Measurements from ENCODE around the gene RFX8. TPM values are rescaled to one million over a fixed set of nuclear protein-coding genes. Genes with fewer than 3 reads are reported as not detected.

RFX8 gene
- polyA plus RNA-seq, 4 donors: 0.10 to 0.35 TPM; not detected in 2

GRCh38 chr2:101479328-101479727, 4.4 kb upstream of the RFX8 start:
- Histone ChIP-seq H3K27me3 (ENCODE audit: control insufficient read depth in 3 of 3, insufficient read depth in 3 of 3, low read length in 3 of 3) (peaks cover 0 to 31% (median 0%) of the 10 kb centered on the region in 3 donors), H3K4me3 (ENCODE audit: low read depth in 1 of 3, low read length in 3 of 3) (no peak overlapping the region), H3K4me1 (ENCODE audit: control insufficient read depth in 3 of 3, insufficient read depth in 2 of 3, low read depth in 1 of 3, low read length in 2 of 3) (no peaks in the 10 kb centered on the region), H3K9me3 (ENCODE audit: control insufficient read depth in 2 of 2, insufficient read depth in 1 of 2, low read depth in 1 of 2, low read length in 1 of 2) (no peaks in the 10 kb centered on the region), H3K36me3 (ENCODE audit: control insufficient read depth in 3 of 3, insufficient read depth in 2 of 3, low read depth in 1 of 3, low read length in 3 of 3) (no peaks in the 10 kb centered on the region), H3K27ac (ENCODE audit: low read depth in 1 of 3, low read length in 2 of 3) (no peak overlapping the region)
- DNase-seq (no peak), FAIRE-seq (no peak)
- WGBS, 3 donors: 36 to 45% (median 44%) methylated on average over 4 of the region's 4 CpGs

GRCh38 chr2:101478181-101479001, 3.5 kb upstream of the RFX8 start:
- Histone ChIP-seq H3K27me3 (ENCODE audit: control insufficient read depth in 3 of 3, insufficient read depth in 3 of 3, low read length in 3 of 3) (peaks cover 0 to 37% (median 0%) of the 10 kb centered on the region in 3 donors), H3K36me3 (ENCODE audit: control insufficient read depth in 3 of 3, insufficient read depth in 2 of 3, low read depth in 1 of 3, low read length in 3 of 3) (no peaks in the 10 kb centered on the region), H3K27ac (ENCODE audit: low read depth in 1 of 3, low read length in 2 of 3) (no peak overlapping the region), H3K9me3 (ENCODE audit: control insufficient read depth in 2 of 2, insufficient read depth in 1 of 2, low read depth in 1 of 2, low read length in 1 of 2) (no peaks in the 10 kb centered on the region), H3K4me1 (ENCODE audit: control insufficient read depth in 3 of 3, insufficient read depth in 2 of 3, low read depth in 1 of 3, low read length in 2 of 3) (no peaks in the 10 kb centered on the region), H3K4me3 (ENCODE audit: low read depth in 1 of 3, low read length in 3 of 3) (no peak overlapping the region)
- 78 to 88% (median 83%) methylated on average over 2 of the region's 2 CpGs for WGBS, 3 donors
- FAIRE-seq (no peak), DNase-seq (no peak)

DNA sequence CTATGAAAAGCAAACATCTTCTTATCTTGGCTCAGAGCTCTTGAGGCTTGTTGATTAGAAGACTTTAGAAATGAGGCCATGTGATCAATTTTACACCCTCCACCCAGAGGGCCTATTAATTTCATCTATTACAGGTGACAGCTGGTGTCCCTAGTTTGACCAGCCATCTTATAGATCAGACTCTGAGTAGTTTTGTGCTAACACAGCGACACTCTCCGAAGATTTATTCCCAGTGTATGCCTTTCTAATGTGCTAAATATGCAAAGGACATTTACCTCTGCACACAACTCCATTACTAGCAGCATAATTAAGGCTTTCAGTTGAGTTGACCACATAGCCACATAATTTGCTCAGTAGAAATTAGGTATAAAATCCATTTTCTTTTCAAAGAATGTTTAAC, 2.6 kb upstream of the RFX8 start:
- H3K27me3 ChIP-seq (ENCODE audit: control insufficient read depth in 3 of 3, insufficient read depth in 3 of 3, low read length in 3 of 3): peaks cover 0 to 43% (median 3%) of the 10 kb centered on the region in 3 donors
- FAIRE-seq (no peak), DNase-seq (no peak)
- no peaks in the 10 kb centered on the region for H3K4me1 ChIP-seq (ENCODE audit: control insufficient read depth in 3 of 3, insufficient read depth in 2 of 3, low read depth in 1 of 3, low read length in 2 of 3)
- H3K36me3 ChIP-seq (ENCODE audit: control insufficient read depth in 3 of 3, insufficient read depth in 2 of 3, low read depth in 1 of 3, low read length in 3 of 3): no peaks in the 10 kb centered on the region
- no peaks in the 10 kb centered on the region for H3K9me3 ChIP-seq (ENCODE audit: control insufficient read depth in 2 of 2, insufficient read depth in 1 of 2, low read depth in 1 of 2, low read length in 1 of 2)
- no peak overlapping the region for H3K27ac ChIP-seq (ENCODE audit: low read depth in 1 of 3, low read length in 2 of 3)
- WGBS, 3 donors: 86 to 96% (median 93%) methylated on average over 2 of the region's 2 CpGs
- H3K4me3 ChIP-seq (ENCODE audit: low read depth in 1 of 3, low read length in 3 of 3): no peak overlapping the region

GRCh38 chr2:101476605-101477208, 1.8 kb upstream of the RFX8 start:
- no peak overlapping the region for H3K27ac ChIP-seq (ENCODE audit: low read depth in 1 of 3, low read length in 2 of 3)
- H3K9me3 ChIP-seq (ENCODE audit: control insufficient read depth in 2 of 2, insufficient read depth in 1 of 2, low read depth in 1 of 2, low read length in 1 of 2): no peaks in the 10 kb centered on the region
- DNase-seq (no peak), FAIRE-seq (no peak)
- H3K4me3 ChIP-seq (ENCODE audit: low read depth in 1 of 3, low read length in 3 of 3): no peak overlapping the region
- peaks cover 0 to 43% (median 3%) of the 10 kb centered on the region in 3 donors for H3K27me3 ChIP-seq (ENCODE audit: control insufficient read depth in 3 of 3, insufficient read depth in 3 of 3, low read length in 3 of 3)
- H3K4me1 ChIP-seq (ENCODE audit: control insufficient read depth in 3 of 3, insufficient read depth in 2 of 3, low read depth in 1 of 3, low read length in 2 of 3): no peaks in the 10 kb centered on the region
- 90 to 93% (median 92%) methylated on average over 8 of the region's 8 CpGs for WGBS, 3 donors
- H3K36me3 ChIP-seq (ENCODE audit: control insufficient read depth in 3 of 3, insufficient read depth in 2 of 3, low read depth in 1 of 3, low read length in 3 of 3): no peaks in the 10 kb centered on the region

GRCh38 chr2:101473911-101474701, 806 bp downstream of the RFX8 start:
- peak overlapping the region in 2 of 3 donors; percentile 0 to 40 for H3K27ac ChIP-seq (ENCODE audit: low read depth in 1 of 3, low read length in 2 of 3)
- 1 to 2% (median 2%) methylated on average over 53 to 92 of the region's 92 CpGs for WGBS, 3 donors
- H3K36me3 ChIP-seq (ENCODE audit: control insufficient read depth in 3 of 3, insufficient read depth in 2 of 3, low read depth in 1 of 3, low read length in 3 of 3): no peaks in the 10 kb centered on the region
- H3K4me1 ChIP-seq (ENCODE audit: control insufficient read depth in 3 of 3, insufficient read depth in 2 of 3, low read depth in 1 of 3, low read length in 2 of 3): no peaks in the 10 kb centered on the region
- peak overlapping the region; percentile 35 to 44 (median 43) for H3K4me3 ChIP-seq (ENCODE audit: low read depth in 1 of 3, low read length in 3 of 3)
- peaks cover 0 to 27% (median 3%) of the 10 kb centered on the region in 3 donors for H3K27me3 ChIP-seq (ENCODE audit: control insufficient read depth in 3 of 3, insufficient read depth in 3 of 3, low read length in 3 of 3)
- DNase-seq: peak in 1 of 2 donors; percentile 46
- no peak for FAIRE-seq
- no peaks in the 10 kb centered on the region for H3K9me3 ChIP-seq (ENCODE audit: control insufficient read depth in 2 of 2, insufficient read depth in 1 of 2, low read depth in 1 of 2, low read length in 1 of 2)

DNA sequence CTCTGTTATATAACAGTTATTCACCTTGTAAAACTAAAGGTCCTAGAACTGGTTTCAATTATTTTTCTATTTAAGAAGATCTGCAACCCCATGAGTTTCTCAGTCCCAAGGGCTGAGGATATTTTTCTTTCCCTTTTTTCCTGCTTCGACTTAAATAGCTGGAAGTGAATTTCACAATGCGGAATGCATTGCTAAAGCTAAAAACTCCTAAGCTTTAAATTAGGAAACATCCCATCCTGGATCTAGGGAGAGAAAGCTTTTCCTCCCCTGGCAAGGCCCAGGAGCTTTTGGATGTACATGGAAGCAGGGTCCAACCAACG, 1.4 kb downstream of the RFX8 start:
- Histone ChIP-seq H3K9me3 (ENCODE audit: control insufficient read depth in 2 of 2, insufficient read depth in 1 of 2, low read depth in 1 of 2, low read length in 1 of 2) (no peaks in the 10 kb centered on the region), H3K36me3 (ENCODE audit: control insufficient read depth in 3 of 3, insufficient read depth in 2 of 3, low read depth in 1 of 3, low read length in 3 of 3) (no peaks in the 10 kb centered on the region), H3K27me3 (ENCODE audit: control insufficient read depth in 3 of 3, insufficient read depth in 3 of 3, low read length in 3 of 3) (peaks cover 0 to 26% (median 3%) of the 10 kb centered on the region in 3 donors), H3K4me3 (ENCODE audit: low read depth in 1 of 3, low read length in 3 of 3) (peak overlapping the region in 2 of 3 donors; percentile 35 to 43), H3K27ac (ENCODE audit: low read depth in 1 of 3, low read length in 2 of 3) (peak overlapping the region in 1 of 3 donors; percentile 0), H3K4me1 (ENCODE audit: control insufficient read depth in 3 of 3, insufficient read depth in 2 of 3, low read depth in 1 of 3, low read length in 2 of 3) (no peaks in the 10 kb centered on the region)
- FAIRE-seq (no peak), DNase-seq (no peak)
- 41 to 49% (median 46%) methylated on average over 3 of the region's 3 CpGs for WGBS, 3 donors

- H3K4me3 ChIP-seq (ENCODE audit: low read depth in 1 of 3, low read length in 3 of 3): no peak overlapping the region
- FAIRE-seq (no peak), DNase-seq (no peak)
- H3K4me1 ChIP-seq (ENCODE audit: control insufficient read depth in 3 of 3, insufficient read depth in 2 of 3, low read depth in 1 of 3, low read length in 2 of 3): no peaks in the 10 kb centered on the region
- peaks cover 0 to 18% (median 3%) of the 10 kb centered on the region in 3 donors for H3K27me3 ChIP-seq (ENCODE audit: control insufficient read depth in 3 of 3, insufficient read depth in 3 of 3, low read length in 3 of 3)
- no peaks in the 10 kb centered on the region for H3K36me3 ChIP-seq (ENCODE audit: control insufficient read depth in 3 of 3, insufficient read depth in 2 of 3, low read depth in 1 of 3, low read length in 3 of 3)
- no peaks in the 10 kb centered on the region for H3K9me3 ChIP-seq (ENCODE audit: control insufficient read depth in 2 of 2, insufficient read depth in 1 of 2, low read depth in 1 of 2, low read length in 1 of 2)
- no peak overlapping the region for H3K27ac ChIP-seq (ENCODE audit: low read depth in 1 of 3, low read length in 2 of 3)
- WGBS, 3 donors: 64 to 78% (median 78%) methylated on average over 4 of the region's 4 CpGs
Observed at GRCh38 chr2:101469863-101470262, 5.0 kb downstream of the RFX8 start.

DNA sequence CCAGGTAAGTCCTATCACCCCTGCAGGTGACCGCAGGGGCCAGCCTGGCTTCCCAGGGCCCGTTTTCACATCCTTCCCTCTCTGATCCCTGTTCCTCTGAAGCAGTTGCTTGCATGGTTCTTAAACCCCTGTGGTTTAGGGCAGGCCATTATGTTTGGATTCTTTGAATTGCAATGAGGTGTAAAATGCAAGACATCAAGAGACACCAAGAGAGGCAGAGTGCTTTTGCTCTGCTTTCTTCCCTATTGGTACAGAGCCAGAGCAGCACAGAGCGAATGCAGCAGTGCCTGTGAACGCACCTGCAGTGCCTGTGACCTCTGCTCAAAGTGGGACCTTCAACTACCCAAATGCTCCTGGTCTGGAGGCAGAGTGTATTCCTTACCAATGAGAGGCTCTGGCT, 7.6 kb downstream of the RFX8 start:
- H3K4me3 ChIP-seq (ENCODE audit: low read depth in 1 of 3, low read length in 3 of 3): no peak overlapping the region
- peaks cover 0 to 2% (median 0%) of the 10 kb centered on the region in 3 donors for H3K27me3 ChIP-seq (ENCODE audit: control insufficient read depth in 3 of 3, insufficient read depth in 3 of 3, low read length in 3 of 3)
- no peaks in the 10 kb centered on the region for H3K9me3 ChIP-seq (ENCODE audit: control insufficient read depth in 2 of 2, insufficient read depth in 1 of 2, low read depth in 1 of 2, low read length in 1 of 2)
- no peaks in the 10 kb centered on the region for H3K36me3 ChIP-seq (ENCODE audit: control insufficient read depth in 3 of 3, insufficient read depth in 2 of 3, low read depth in 1 of 3, low read length in 3 of 3)
- WGBS, 3 donors: 84 to 92% (median 90%) methylated on average over 4 of the region's 4 CpGs
- no peak overlapping the region for H3K27ac ChIP-seq (ENCODE audit: low read depth in 1 of 3, low read length in 2 of 3)
- H3K4me1 ChIP-seq (ENCODE audit: control insufficient read depth in 3 of 3, insufficient read depth in 2 of 3, low read depth in 1 of 3, low read length in 2 of 3): no peaks in the 10 kb centered on the region
- no peak for FAIRE-seq
- DNase-seq: no peak

Measured in small intestine (tissue), 7 donors.